ENCODE results near the gene ANKRD35. TPM values are rescaled to one million over a fixed set of nuclear protein-coding genes. Genes with fewer than 3 reads are reported as not detected.
A peak's percentile ranks its signal among the peaks of the same experiment; 100 is the strongest.

The ANKRD35 gene
- total RNA-seq, 1 donor from 2014 or later, result 1.6 TPM

GRCh38 chr1:145891587-145892485 lies 6.2 kb upstream of the ANKRD35 start:
- intact Hi-C loops (cut with DNase I), result loop anchor here (10.0 kb wide), 1 partner anchor 123 kb away; no protein-coding TSS in a partner anchor
- no peaks in the 10 kb centered on the region for H3K27me3 ChIP-seq
- H3K27ac ChIP-seq, result peak overlapping the region; percentile 92
- peak; percentile 98 for TF ChIP-seq CTCF (IDR thresholded peaks at IDR 0.05)
- H3K4me3 ChIP-seq, result peak overlapping the region; percentile 14
- DNase-seq (peak; percentile 95), ATAC-seq (peak; percentile 95)
- H3K36me3 ChIP-seq, result no peaks in the 10 kb centered on the region
- peaks cover 28% of the 10 kb centered on the region for H3K4me1 ChIP-seq
- no peaks in the 10 kb centered on the region for H3K9me3 ChIP-seq

DNA sequence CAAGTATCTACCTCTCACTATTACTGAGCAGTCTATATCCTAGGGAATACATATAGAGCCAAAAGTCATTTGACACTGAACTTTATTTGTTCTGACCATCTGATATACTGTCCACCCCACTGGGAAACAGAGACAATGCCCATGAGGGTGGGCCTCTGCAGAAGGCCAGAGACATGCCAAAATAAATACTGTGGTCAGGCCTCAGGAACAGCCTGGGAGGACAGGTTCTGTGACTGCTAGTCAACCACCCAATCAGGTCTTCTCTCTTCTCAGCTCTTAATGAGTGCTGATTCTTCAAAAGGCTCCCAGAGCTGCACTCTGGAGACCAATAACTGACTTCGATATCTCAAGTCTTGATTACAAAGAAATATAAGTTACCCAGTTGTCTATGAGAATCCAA lies 5.5 kb upstream of the ANKRD35 start:
- H3K9me3 ChIP-seq, result no peaks in the 10 kb centered on the region
- peaks cover 28% of the 10 kb centered on the region for H3K4me1 ChIP-seq
- intact Hi-C loops (cut with DNase I), result loop anchor here (10.0 kb wide), 1 partner anchor 124 kb away; no protein-coding TSS in a partner anchor
- peak overlapping the region; percentile 92 for H3K27ac ChIP-seq
- no peaks in the 10 kb centered on the region for H3K36me3 ChIP-seq
- no peak overlapping the region for H3K4me3 ChIP-seq
- DNase-seq (no peak), ATAC-seq (peak; percentile 59)
- no peaks in the 10 kb centered on the region for H3K27me3 ChIP-seq
- no peak for TF ChIP-seq CTCF (IDR thresholded peaks at IDR 0.05)

DNA sequence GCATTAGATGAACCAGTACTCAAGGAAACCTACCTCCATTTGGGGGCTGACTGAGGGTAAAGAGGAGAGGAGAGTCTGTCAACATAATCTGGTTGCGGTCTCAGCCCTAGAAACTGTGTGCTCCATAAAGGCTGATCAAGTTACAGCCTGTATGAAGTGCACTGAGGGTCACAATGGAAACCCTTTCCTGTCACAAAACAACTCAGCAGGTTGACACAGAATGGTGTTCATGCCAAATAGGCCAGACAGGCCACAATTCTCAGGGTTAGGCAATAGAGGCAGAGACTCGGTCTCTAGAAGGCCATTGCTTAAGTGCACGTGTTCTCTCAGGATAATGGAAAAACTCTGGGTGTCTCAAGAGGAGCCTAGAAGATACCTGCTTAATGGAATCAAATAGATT lies 4.1 kb upstream of the ANKRD35 start:
- H3K27me3 ChIP-seq, result no peaks in the 10 kb centered on the region
- ATAC-seq, result no peak
- H3K4me3 ChIP-seq, result no peak overlapping the region
- H3K36me3 ChIP-seq, result no peaks in the 10 kb centered on the region
- peaks cover 28% of the 10 kb centered on the region for H3K4me1 ChIP-seq
- TF ChIP-seq CTCF (IDR thresholded peaks at IDR 0.05), result no peak
- H3K27ac ChIP-seq, result no peak overlapping the region
- DNase-seq, result no peak
- H3K9me3 ChIP-seq, result no peaks in the 10 kb centered on the region
- intact Hi-C loops (cut with DNase I), result loop anchor here (10.0 kb wide), 1 partner anchor 125 kb away; no protein-coding TSS in a partner anchor

DNA sequence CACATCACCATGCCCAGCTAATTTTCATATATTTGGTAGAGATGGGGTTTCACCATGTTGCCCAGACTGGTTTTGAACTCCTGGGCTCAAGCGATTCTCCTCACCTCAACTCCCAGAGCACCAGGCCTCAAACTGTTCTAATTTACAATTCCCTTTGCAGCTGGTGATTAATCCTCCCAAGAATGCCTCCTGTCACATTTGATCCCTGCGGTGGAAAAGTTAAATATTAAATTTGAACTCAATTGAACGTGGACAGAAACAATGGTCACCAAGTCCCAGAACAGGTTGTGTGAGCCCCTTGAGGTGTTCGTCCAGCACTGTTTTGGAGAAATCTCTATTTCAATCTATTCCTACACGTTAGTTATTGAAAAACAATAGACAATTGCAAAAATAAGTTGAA lies 2.0 kb upstream of the ANKRD35 start:
- ATAC-seq, result no peak
- no peak overlapping the region for H3K27ac ChIP-seq

GRCh38 chr1:145886816-145887215 lies 1.1 kb upstream of the ANKRD35 start:
- no peak for TF ChIP-seq CTCF (IDR thresholded peaks at IDR 0.05)
- Histone ChIP-seq H3K4me1 (peaks cover 15% of the 10 kb centered on the region), H3K27ac (no peak overlapping the region), H3K36me3 (no peaks in the 10 kb centered on the region), H3K4me3 (no peak overlapping the region), H3K27me3 (no peaks in the 10 kb centered on the region), H3K9me3 (no peaks in the 10 kb centered on the region)
- ATAC-seq (no peak), DNase-seq (no peak)
- intact Hi-C loops (cut with DNase I), result no loop called here

More for the DNA sequence above, 2.0 kb upstream of the ANKRD35 start:
- no peak for DNase-seq
- intact Hi-C loops (cut with DNase I), result no loop called here
- Histone ChIP-seq H3K27me3 (no peaks in the 10 kb centered on the region), H3K9me3 (no peaks in the 10 kb centered on the region), H3K36me3 (no peaks in the 10 kb centered on the region), H3K4me3 (no peak overlapping the region), H3K4me1 (peaks cover 20% of the 10 kb centered on the region)
- TF ChIP-seq CTCF (IDR thresholded peaks at IDR 0.05), result no peak

Measured in upper lobe of right lung (tissue), 1 donor.